Measurements from ENCODE around the gene EPM2AIP1. TPM values are rescaled to one million over a fixed set of nuclear protein-coding genes. Genes with fewer than 3 reads are reported as not detected.

EPM2AIP1 gene
- total RNA-seq, 2 experiments from 2014 or later = 31.7 to 35.7 TPM

GRCh38 chr3:36991147-36991546, 1.8 kb downstream of the EPM2AIP1 start:
- Histone ChIP-seq H2AFZ (ENCODE audit: low read length) (no peak overlapping the region), H3K9me2 (ENCODE audit: insufficient read depth, low read length) (no peaks in the 10 kb centered on the region), H3K27ac (ENCODE audit: low read depth, low read length, poor library complexity, severe bottlenecking) (peak overlapping the region; percentile 76), H3K36me3 (ENCODE audit: insufficient read depth, low read length) (peaks cover 70% of the 10 kb centered on the region), H3K79me2 (ENCODE audit: insufficient read depth, low read depth, low read length) (peaks cover 78% of the 10 kb centered on the region), H4K20me1 (ENCODE audit: insufficient read depth, low read length) (peaks cover 41% of the 10 kb centered on the region), H3K9me3 (ENCODE audit: low read length) (no peaks in the 10 kb centered on the region), H3K4me1 (ENCODE audit: insufficient read depth, low read length, poor library complexity, severe bottlenecking) (peaks cover 36% of the 10 kb centered on the region), H3K4me3 (ENCODE audit: low read depth, low read length, poor library complexity, severe bottlenecking) (peak overlapping the region; percentile 78), H3K4me2 (ENCODE audit: low read length) (peak overlapping the region; percentile 88)
- intact Hi-C loops (cut with micrococcal nuclease; ENCODE audit: unreplicated experiment) = no loop called here
- ChIA-PET POLR2A (interaction anchor here (0.7 to 4.2 kb wide), 5 partner anchors 13 to 160 kb away, joined by 3 to 21 read pairs (median 6); no protein-coding TSS in a partner anchor), CTCF (ENCODE audit: unreplicated experiment) (no interaction called here)
- DNase-seq (ENCODE audit: low spot score) = peak; percentile 26
- no peak for TF ChIP-seq CTCF (conservative IDR thresholded peaks at IDR 0.05; ENCODE audit: low read length)
- TF ChIP-seq EZH2phosphoT487 (IDR thresholded peaks at IDR 0.05; ENCODE audit: borderline replicate concordance, low read depth, low read length) = no peak
- BruUV-seq (replicated peaks) = no TSS peak

DNA sequence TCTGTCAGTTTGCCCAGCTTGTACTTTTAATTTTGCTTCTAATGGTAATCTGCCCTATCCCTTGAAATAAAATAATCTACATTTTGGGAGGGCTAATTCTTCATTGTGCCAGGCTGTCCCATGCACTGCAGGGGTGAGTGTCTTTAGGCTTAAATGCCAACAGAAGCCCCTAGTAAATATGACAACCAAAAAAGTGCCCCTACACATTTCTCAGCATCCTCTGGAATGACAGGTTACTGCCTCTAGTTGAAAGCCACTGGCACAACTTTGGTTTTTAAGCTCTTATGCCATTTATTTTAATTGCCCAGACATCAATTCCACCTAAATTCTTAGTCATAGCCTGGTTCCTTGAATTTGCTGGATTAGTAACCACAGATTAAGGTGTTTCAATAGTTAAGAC, 3.4 kb downstream of the EPM2AIP1 start:
- Histone ChIP-seq H4K20me1 (ENCODE audit: insufficient read depth, low read length) (peaks cover 41% of the 10 kb centered on the region), H2AFZ (ENCODE audit: low read length) (no peak overlapping the region), H3K36me3 (ENCODE audit: insufficient read depth, low read length) (peaks cover 73% of the 10 kb centered on the region), H3K9me3 (ENCODE audit: low read length) (no peaks in the 10 kb centered on the region), H3K27ac (ENCODE audit: low read depth, low read length, poor library complexity, severe bottlenecking) (no peak overlapping the region), H3K4me1 (ENCODE audit: insufficient read depth, low read length, poor library complexity, severe bottlenecking) (peaks cover 35% of the 10 kb centered on the region), H3K4me3 (ENCODE audit: low read depth, low read length, poor library complexity, severe bottlenecking) (peak overlapping the region; percentile 78), H3K9me2 (ENCODE audit: insufficient read depth, low read length) (no peaks in the 10 kb centered on the region), H3K79me2 (ENCODE audit: insufficient read depth, low read depth, low read length) (peaks cover 64% of the 10 kb centered on the region), H3K4me2 (ENCODE audit: low read length) (peak overlapping the region; percentile 88)
- no peak for DNase-seq (ENCODE audit: low spot score)
- intact Hi-C loops (cut with micrococcal nuclease; ENCODE audit: unreplicated experiment) = no loop called here
- POLR2A ChIA-PET = interaction anchor here (0.7 to 3.0 kb wide), 12 partner anchors 9 to 1507 kb away, joined by 3 to 11 read pairs (median 6); no protein-coding TSS in a partner anchor
- CTCF ChIA-PET (ENCODE audit: unreplicated experiment) = interaction anchor here (1.1 kb wide), 1 partner anchor 31 kb away, joined by 3 read pairs; no protein-coding TSS in a partner anchor
- BruUV-seq (replicated peaks) = no TSS peak
- TF ChIP-seq CTCF (conservative IDR thresholded peaks at IDR 0.05; ENCODE audit: low read length) (no peak), EZH2phosphoT487 (IDR thresholded peaks at IDR 0.05; ENCODE audit: borderline replicate concordance, low read depth, low read length) (no peak)

DNA sequence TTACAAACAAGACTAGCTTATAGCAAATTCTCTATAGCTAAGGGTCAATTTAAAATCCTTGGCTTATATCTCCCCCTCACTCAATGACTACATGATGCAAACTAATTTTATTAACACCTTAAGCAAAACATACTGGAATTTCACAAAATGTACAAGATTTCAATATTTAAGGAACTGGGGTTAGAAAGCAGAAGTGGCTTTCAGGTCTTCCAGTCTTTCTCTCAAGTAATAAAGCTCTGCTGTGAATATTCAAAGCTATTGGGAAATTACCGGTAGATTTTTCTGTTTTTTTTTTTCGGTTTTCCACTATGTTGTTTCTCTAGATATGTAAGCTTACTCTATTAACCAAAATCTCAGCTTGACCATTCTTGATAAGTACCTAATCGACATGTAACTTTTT, 3.9 kb downstream of the EPM2AIP1 start:
- CTCF ChIA-PET (ENCODE audit: unreplicated experiment) = interaction anchor here (1.1 kb wide), 1 partner anchor 30 kb away, joined by 3 read pairs; no protein-coding TSS in a partner anchor
- POLR2A ChIA-PET = interaction anchor here (0.5 to 3.0 kb wide), 18 partner anchors 9 to 1508 kb away, joined by 3 to 11 read pairs (median 4); no protein-coding TSS in a partner anchor
- H3K9me3 ChIP-seq (ENCODE audit: low read length) = no peaks in the 10 kb centered on the region
- H3K36me3 ChIP-seq (ENCODE audit: insufficient read depth, low read length) = peaks cover 78% of the 10 kb centered on the region
- intact Hi-C loops (cut with micrococcal nuclease; ENCODE audit: unreplicated experiment) = no loop called here
- peaks cover 58% of the 10 kb centered on the region for H3K79me2 ChIP-seq (ENCODE audit: insufficient read depth, low read depth, low read length)
- no peak for TF ChIP-seq CTCF (conservative IDR thresholded peaks at IDR 0.05; ENCODE audit: low read length)
- TF ChIP-seq EZH2phosphoT487 (IDR thresholded peaks at IDR 0.05; ENCODE audit: borderline replicate concordance, low read depth, low read length) = no peak
- no peak for DNase-seq (ENCODE audit: low spot score)
- H2AFZ ChIP-seq (ENCODE audit: low read length) = no peak overlapping the region
- no peak overlapping the region for H3K27ac ChIP-seq (ENCODE audit: low read depth, low read length, poor library complexity, severe bottlenecking)
- no peaks in the 10 kb centered on the region for H3K9me2 ChIP-seq (ENCODE audit: insufficient read depth, low read length)
- peak overlapping the region; percentile 78 for H3K4me3 ChIP-seq (ENCODE audit: low read depth, low read length, poor library complexity, severe bottlenecking)
- H3K4me2 ChIP-seq (ENCODE audit: low read length) = peak overlapping the region; percentile 88
- peaks cover 41% of the 10 kb centered on the region for H4K20me1 ChIP-seq (ENCODE audit: insufficient read depth, low read length)
- BruUV-seq (replicated peaks) = no TSS peak
- peaks cover 33% of the 10 kb centered on the region for H3K4me1 ChIP-seq (ENCODE audit: insufficient read depth, low read length, poor library complexity, severe bottlenecking)

Data from OCI-LY7 (cell line).